ENCODE measurements around the gene CLIP2. TPM values are rescaled to one million over a fixed set of nuclear protein-coding genes. Genes with fewer than 3 reads are reported as not detected.

Gene CLIP2
- total RNA-seq, 1 donor from 2014 or later: 110 TPM

- Mint-ChIP-seq H3K27me3 (ENCODE audit: unreplicated experiment) (peaks cover 7% of the 10 kb centered on the region), H3K9me3 (ENCODE audit: unreplicated experiment) (no peaks in the 10 kb centered on the region), H3K4me1 (ENCODE audit: unreplicated experiment) (peaks cover 20% of the 10 kb centered on the region), H3K4me3 (ENCODE audit: unreplicated experiment) (peak overlapping the region; percentile 52), H3K27ac (ENCODE audit: unreplicated experiment) (peak overlapping the region; percentile 65), H3K36me3 (ENCODE audit: low read depth, unreplicated experiment) (peaks cover 5% of the 10 kb centered on the region)
- DNase-seq (ENCODE audit: low spot score): no peak
- no peak for TF ChIP-seq CTCF (IDR thresholded peaks at IDR 0.05; ENCODE audit: unreplicated experiment)
These were observed 32.5 kb upstream of the CLIP2 start for GRCh38 chr7:74256491-74257408.

DNA sequence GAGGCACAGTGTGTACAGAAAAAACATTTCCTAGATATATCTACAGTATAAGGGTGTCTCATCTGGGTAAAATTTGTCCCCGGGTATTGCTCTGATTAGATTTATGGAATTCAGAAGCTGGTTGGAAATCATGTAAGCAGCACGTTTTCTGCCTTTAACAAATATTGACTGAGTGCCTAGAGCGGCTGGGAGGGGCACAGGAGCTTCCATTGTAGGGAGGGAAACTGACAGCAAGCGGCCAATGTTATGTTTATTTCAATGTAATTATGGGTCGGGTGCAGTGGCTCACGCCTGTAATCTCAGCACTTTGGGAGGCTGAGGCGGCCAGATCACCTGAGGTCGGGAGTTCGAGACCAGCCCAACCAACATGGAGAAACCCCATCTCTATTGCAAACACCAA lies 30.6 kb upstream of the CLIP2 start:
- Mint-ChIP-seq H3K4me1 (ENCODE audit: unreplicated experiment) (peaks cover 17% of the 10 kb centered on the region), H3K27ac (ENCODE audit: unreplicated experiment) (peak overlapping the region; percentile 48), H3K36me3 (ENCODE audit: low read depth, unreplicated experiment) (no peaks in the 10 kb centered on the region), H3K27me3 (ENCODE audit: unreplicated experiment) (peaks cover 7% of the 10 kb centered on the region), H3K9me3 (ENCODE audit: unreplicated experiment) (no peaks in the 10 kb centered on the region), H3K4me3 (ENCODE audit: unreplicated experiment) (no peak overlapping the region)
- no peak for TF ChIP-seq CTCF (IDR thresholded peaks at IDR 0.05; ENCODE audit: unreplicated experiment)
- DNase-seq (ENCODE audit: low spot score): no peak

- H3K27ac Mint-ChIP-seq (ENCODE audit: unreplicated experiment): no peak overlapping the region
- H3K4me3 Mint-ChIP-seq (ENCODE audit: unreplicated experiment): no peak overlapping the region
- no peaks in the 10 kb centered on the region for H3K9me3 Mint-ChIP-seq (ENCODE audit: unreplicated experiment)
- no peaks in the 10 kb centered on the region for H3K36me3 Mint-ChIP-seq (ENCODE audit: low read depth, unreplicated experiment)
- no peak for DNase-seq (ENCODE audit: low spot score)
- no peak for TF ChIP-seq CTCF (IDR thresholded peaks at IDR 0.05; ENCODE audit: unreplicated experiment)
- H3K27me3 Mint-ChIP-seq (ENCODE audit: unreplicated experiment): peaks cover 4% of the 10 kb centered on the region
- peaks cover 11% of the 10 kb centered on the region for H3K4me1 Mint-ChIP-seq (ENCODE audit: unreplicated experiment)
These were observed 26.4 kb upstream of the CLIP2 start for GRCh38 chr7:74262639-74263398.

GRCh38 chr7:74263399-74264120 lies 25.6 kb upstream of the CLIP2 start:
- Mint-ChIP-seq H3K4me1 (ENCODE audit: unreplicated experiment) (peaks cover 11% of the 10 kb centered on the region), H3K4me3 (ENCODE audit: unreplicated experiment) (no peak overlapping the region), H3K27ac (ENCODE audit: unreplicated experiment) (peak overlapping the region; percentile 67), H3K27me3 (ENCODE audit: unreplicated experiment) (peaks cover 3% of the 10 kb centered on the region), H3K36me3 (ENCODE audit: low read depth, unreplicated experiment) (no peaks in the 10 kb centered on the region), H3K9me3 (ENCODE audit: unreplicated experiment) (no peaks in the 10 kb centered on the region)
- no peak for DNase-seq (ENCODE audit: low spot score)
- TF ChIP-seq CTCF (IDR thresholded peaks at IDR 0.05; ENCODE audit: unreplicated experiment): no peak

All from endothelial cell (in vitro differentiated cells).